Activated CD4-positive, alpha-beta memory T cell treated with anti-CD3 and anti-CD28 coated beads, Interleukin-2, amount 10 ng/mL, durations not matched to agents 7 days and 5 days (primary cell): ENCODE data around the gene NACAD. TPM values are rescaled to one million over a fixed set of nuclear protein-coding genes. Genes with fewer than 3 reads are reported as not detected.
A peak's percentile ranks its signal among the peaks of the same experiment; 100 is the strongest.

ENCODE experiments used
- CTCF ChIA-PET: fragments of 350-600 bp; sonication (Branson Sonifier 250); formaldehyde crosslinking; loops from one replicate; lab custom pipeline; 2021; ENCODE audit warnings: antibody characterized with exemption, inconsistent platforms; lab: Charles Lee
- POLR2A ChIA-PET: fragments of 350-600 bp; sonication (Branson Sonifier 250); formaldehyde crosslinking; loops from one replicate; lab custom pipeline; 2021; ENCODE audit warnings: antibody characterized with exemption; lab: Charles Lee
- DNase-seq: peaks from one replicate; pipeline ENCODE4 v3.0.0-alpha.2; 2020
- H3K27ac Mint-ChIP-seq: one replicate; pipeline ENCODE4 v1.8.0; 2021; ENCODE audit warnings: mild to moderate bottlenecking, mixed read lengths
- H3K27me3 Mint-ChIP-seq: one replicate; pipeline ENCODE4 v1.8.0; 2021; ENCODE audit warnings: mixed read lengths
- H3K36me3 Mint-ChIP-seq: one replicate; pipeline ENCODE4 v1.8.0; 2021; ENCODE audit warnings: low read depth, mixed read lengths
- H3K4me1 Mint-ChIP-seq: one replicate; pipeline ENCODE4 v1.8.0; 2021; ENCODE audit warnings: mixed read lengths
- H3K4me3 Mint-ChIP-seq: one replicate; pipeline ENCODE4 v1.8.0; 2021; ENCODE audit warnings: mild to moderate bottlenecking, mixed read lengths
- H3K9me3 Mint-ChIP-seq: one replicate; pipeline ENCODE4 v1.8.0; 2021; ENCODE audit warnings: mixed read lengths
- total RNA-seq, 2 experiments: library from RNA; stranded (reverse); gene quantifications; one replicate each; pipeline ENCODE4 v1.2.3, GENCODE V29; 2021

NACAD gene
- total RNA-seq, 2 experiments from 2014 or later = 0.60 TPM; not detected in 1

DNA sequence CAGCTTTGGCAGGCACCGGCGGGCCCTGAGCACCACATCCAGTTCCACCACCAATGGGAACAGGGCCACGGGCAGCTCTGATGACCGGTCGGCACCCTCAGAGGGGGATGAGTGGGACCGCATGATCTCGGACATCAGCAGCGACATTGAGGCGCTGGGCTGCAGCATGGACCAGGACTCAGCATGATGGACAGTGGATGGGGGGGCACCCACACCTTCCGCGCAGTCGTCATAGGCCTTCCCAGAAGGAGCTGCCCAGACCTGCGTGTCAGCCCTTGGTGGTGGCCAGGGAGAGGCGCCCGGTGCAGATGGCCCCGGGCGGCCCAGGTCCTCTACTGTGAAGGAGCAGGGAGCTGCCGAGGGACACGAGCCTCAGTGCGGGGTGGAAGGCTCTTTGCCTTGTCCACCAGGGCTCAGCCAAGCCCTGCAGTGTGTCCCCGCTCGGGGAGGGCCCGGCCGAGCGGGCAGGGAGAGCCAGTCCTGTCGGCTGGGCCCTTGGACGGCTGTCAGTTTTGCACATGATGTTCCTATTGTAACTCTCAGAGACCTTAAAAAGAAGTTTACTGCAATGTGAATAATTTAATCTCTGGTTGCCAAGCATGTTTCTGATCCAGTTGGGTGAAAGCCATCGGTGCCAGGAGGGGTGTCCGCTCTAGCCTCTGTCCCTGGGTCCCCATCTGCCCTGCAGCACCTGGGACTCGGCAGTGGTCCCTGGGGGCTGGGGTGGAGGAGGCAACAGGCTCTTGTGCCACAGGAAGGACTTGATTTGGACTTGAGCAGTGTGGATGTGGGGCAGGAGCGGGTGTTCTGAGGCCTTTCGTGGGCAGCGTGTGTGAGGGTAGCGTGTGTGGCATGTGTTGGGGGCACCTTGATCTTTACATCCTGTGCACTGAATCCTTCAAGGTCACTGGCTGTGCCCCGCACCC, 12.6 kb downstream of the NACAD start:
- Mint-ChIP-seq H3K4me1 (peaks cover 7% of the 10 kb centered on the region), H3K27me3 (no peaks in the 10 kb centered on the region), H3K36me3 (peaks cover 52% of the 10 kb centered on the region), H3K4me3 (no peak overlapping the region), H3K27ac (no peak overlapping the region), H3K9me3 (no peaks in the 10 kb centered on the region)
- no peak for DNase-seq
- CTCF ChIA-PET = no interaction called here
- POLR2A ChIA-PET = interaction anchor here (1.1 kb wide), 2 partner anchors 11 to 35 kb away, joined by 3 read pairs; no protein-coding TSS in a partner anchor

DNA sequence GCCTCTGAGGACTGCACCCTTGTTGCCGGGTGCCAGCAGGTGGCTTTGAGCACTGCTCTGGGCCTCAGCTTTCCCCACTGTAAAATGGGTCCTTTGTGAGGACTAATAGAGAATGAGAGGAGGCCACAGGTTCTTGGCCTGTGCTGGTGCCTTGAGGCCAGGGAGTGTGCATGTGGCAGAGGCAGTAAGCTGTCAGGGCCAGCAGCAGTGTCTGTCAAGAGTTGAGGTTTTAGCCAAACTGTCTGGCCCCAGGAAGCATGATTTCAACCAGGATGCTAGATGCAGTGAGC, 13.5 kb downstream of the NACAD start:
- Mint-ChIP-seq H3K27me3 (no peaks in the 10 kb centered on the region), H3K36me3 (peaks cover 55% of the 10 kb centered on the region), H3K4me1 (peaks cover 7% of the 10 kb centered on the region), H3K4me3 (no peak overlapping the region), H3K27ac (no peak overlapping the region), H3K9me3 (no peaks in the 10 kb centered on the region)
- DNase-seq = no peak
- CTCF ChIA-PET = no interaction called here
- POLR2A ChIA-PET = interaction anchor here (1.1 kb wide), 1 partner anchor 36 kb away, joined by 3 read pairs; no protein-coding TSS in a partner anchor

DNA sequence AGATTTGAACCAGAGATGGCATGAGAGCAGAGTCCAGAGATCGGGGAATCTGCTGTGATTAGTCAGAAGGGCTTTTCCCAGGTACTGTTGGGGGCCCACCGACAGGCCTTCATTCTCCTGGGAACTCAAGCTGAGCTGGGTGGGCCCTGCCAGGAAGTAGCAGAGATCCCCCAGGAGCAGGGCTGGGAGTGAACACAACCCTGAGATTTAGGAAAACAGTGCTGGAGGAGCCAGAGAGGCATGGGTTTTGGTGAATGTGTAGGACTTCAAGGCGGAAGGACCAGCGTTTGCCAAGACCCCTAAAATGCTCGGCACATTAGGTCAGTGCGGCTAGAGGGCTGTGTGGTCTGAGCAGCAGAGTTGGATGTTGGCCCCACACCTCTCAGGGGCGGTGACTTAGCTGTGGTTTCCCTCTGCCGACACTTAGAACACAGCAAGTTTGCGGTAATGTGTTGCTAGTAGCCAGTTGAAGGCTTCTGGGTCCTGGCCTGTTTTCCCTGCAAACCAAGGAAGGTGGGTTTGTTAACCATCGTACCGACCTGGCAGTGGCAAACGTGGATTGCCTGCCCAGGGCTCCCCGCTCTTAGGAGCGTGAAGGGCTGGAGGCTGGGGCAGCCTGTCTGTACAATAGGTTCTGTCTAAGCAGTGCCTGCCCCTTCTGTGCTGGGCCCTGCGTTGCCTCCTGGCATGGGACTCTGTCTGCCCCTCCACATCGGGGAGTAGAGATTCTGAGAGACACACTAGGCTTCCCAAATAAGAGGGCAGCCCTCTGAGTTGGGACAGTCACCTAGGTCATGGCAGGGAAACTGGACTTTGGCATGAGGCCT, 14.0 kb downstream of the NACAD start:
- no peak for DNase-seq
- ChIA-PET POLR2A (no interaction called here), CTCF (no interaction called here)
- Mint-ChIP-seq H3K4me1 (peaks cover 5% of the 10 kb centered on the region), H3K27ac (no peak overlapping the region), H3K27me3 (no peaks in the 10 kb centered on the region), H3K36me3 (peaks cover 60% of the 10 kb centered on the region), H3K9me3 (no peaks in the 10 kb centered on the region), H3K4me3 (no peak overlapping the region)

DNA sequence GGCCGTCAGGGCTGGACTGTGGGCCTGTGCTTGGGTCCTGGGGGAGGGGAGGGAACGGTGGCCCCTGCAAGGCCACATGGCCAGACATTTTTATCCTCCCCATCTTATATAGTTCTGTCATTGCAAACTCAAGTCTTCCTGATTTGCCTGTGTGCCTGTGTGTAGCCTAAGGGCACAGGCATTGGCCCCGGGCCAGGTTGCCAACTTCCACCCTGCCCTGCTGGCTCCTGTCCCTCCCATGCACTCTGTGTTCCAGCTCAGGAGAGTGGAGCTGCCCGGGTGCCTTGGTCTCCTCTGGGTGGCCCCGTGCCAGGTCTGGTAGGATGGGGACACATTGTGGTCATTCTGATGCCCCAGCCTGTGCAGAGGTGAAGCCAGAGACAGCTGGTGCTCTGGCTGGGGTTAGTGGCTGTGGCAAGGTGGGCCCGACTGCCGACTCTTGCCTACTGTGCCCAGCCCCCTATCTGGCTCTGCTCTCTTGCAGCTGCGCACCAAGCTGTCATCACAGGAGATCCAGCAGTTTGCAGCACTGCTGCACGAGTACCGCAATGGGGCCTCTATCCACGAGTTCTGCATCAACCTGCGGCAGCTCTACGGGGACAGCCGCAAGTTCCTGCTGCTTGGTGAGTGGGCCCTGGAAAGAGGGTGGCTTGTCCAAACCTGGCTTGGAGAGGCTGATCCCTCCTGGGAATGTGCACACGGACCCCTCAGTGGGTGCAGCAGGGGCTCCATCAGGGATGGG, 14.8 kb downstream of the NACAD start:
- peaks cover 66% of the 10 kb centered on the region for H3K36me3 Mint-ChIP-seq
- H3K4me1 Mint-ChIP-seq = peaks cover 4% of the 10 kb centered on the region
- H3K27me3 Mint-ChIP-seq = no peaks in the 10 kb centered on the region
- no peak overlapping the region for H3K4me3 Mint-ChIP-seq
- H3K27ac Mint-ChIP-seq = peak overlapping the region; percentile 5
- H3K9me3 Mint-ChIP-seq = no peaks in the 10 kb centered on the region
- no peak for DNase-seq
- CTCF ChIA-PET = no interaction called here
- POLR2A ChIA-PET = no interaction called here

DNA sequence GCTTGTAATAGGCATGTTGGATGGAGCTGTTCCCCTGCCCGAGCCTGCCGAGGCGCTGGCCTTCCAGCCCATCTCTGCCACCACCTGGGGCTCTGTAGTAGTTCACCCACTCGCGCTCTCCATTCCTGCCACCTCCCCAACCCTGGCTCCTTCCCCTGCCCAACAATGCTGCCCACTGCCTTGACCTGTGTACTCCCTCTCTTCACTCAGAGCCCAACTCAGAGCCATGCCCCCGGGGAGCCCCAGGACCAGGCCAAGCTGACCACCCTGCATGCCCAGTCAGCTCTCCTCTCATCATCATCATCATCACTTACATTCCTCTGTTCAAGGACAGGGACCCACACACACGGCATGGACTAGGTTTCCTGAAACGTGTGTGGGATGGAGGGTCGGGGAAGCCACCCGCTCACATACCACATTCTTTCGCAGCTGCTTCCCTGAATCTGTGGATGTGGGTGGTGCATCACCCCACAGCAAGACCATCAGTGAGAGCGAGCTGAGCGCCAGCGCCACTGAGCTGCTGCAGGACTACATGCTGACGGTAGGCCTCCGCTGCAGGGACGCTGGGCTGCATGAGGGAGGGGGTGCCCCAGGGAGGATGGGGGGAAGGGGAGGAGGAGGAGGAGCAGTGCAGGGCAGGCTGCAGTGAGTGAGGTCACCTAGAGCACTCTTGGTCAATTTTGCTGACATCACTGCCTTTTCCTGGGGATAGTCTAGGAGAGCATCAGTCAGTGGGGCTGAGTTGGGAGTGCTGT, 15.6 kb downstream of the NACAD start:
- Mint-ChIP-seq H3K27me3 (no peaks in the 10 kb centered on the region), H3K9me3 (no peaks in the 10 kb centered on the region), H3K36me3 (peaks cover 74% of the 10 kb centered on the region), H3K4me3 (no peak overlapping the region), H3K27ac (peak overlapping the region; percentile 11), H3K4me1 (peaks cover 12% of the 10 kb centered on the region)
- ChIA-PET POLR2A (interaction anchor here (0.6 kb wide), 1 partner anchor 72 kb away, joined by 3 read pairs; no protein-coding TSS in a partner anchor), CTCF (interaction anchor here (1.1 kb wide), 1 partner anchor 37 kb away, joined by 3 read pairs; no protein-coding TSS in a partner anchor)
- no peak for DNase-seq

DNA sequence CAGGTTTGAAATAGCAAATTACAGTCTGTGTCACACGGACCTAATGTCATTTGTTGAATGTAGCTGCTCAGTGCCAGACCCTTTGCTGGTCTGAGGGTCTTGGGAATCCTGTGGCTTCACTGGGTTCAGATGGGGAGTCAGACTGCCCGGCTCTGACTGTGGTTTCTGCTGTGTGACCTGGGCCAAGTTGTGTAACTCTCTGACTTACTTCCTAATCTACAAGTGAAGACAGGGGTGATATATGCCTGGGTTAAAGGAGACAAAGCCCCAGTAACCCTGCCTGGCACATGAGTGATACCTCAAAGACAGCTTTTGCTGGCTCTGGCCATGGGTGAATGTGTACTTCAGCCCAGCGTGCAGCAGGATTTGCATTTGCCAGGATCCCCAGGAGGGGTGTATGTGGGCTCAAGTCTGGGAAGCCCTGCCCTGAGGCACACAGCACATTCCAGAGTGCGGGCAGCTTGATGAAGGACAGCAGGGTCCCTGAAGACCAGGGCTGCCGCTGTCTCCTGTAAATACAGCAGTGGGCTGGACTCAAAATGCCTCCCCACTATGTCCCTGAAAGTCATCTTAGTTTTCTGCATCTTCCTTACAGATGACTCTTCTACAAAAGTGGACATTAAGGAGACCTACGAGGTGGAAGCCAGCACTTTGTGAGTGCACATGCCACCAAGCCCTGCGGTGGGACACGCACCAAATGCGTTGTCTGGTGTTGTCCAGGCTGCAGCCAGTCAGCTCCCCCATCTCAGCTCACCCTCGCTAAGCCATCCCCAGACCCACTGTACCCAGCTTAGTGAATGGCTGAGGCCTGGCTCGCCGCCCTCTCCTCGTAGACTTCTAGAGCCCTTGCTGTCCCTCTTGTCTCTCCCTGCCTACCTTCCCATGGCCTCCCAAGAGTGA, 16.4 kb downstream of the NACAD start:
- CTCF ChIA-PET = interaction anchor here (1.1 to 2.3 kb wide), 2 partner anchors 36 to 99 kb away, joined by 3 to 7 read pairs; no protein-coding TSS in a partner anchor
- DNase-seq = no peak
- POLR2A ChIA-PET = interaction anchor here (0.6 to 1.0 kb wide), 3 partner anchors 9 to 71 kb away, joined by 3 read pairs; no protein-coding TSS in a partner anchor
- no peaks in the 10 kb centered on the region for H3K9me3 Mint-ChIP-seq
- no peaks in the 10 kb centered on the region for H3K27me3 Mint-ChIP-seq
- peak overlapping the region; percentile 11 for H3K27ac Mint-ChIP-seq
- H3K4me3 Mint-ChIP-seq = no peak overlapping the region
- H3K36me3 Mint-ChIP-seq = peaks cover 77% of the 10 kb centered on the region
- peaks cover 20% of the 10 kb centered on the region for H3K4me1 Mint-ChIP-seq

DNA sequence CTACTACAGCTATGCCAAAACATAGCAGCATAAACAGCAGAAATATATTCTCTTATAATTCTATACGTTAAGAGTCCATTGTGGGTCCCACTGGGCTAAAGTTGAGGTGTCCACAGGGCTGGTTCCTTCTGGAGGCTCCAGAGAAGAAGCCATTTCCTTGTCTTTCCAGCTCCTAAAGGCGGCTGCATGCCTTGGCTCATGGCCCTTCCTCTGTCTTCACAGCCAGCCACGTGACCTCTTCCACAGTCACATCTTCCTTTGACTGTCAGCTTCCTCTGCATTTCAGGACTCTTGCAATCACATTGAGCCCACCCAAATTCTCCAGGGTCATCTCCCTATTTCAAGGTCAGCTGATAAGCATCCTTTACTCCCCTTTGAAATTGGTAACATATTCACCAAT, 17.2 kb downstream of the NACAD start:
- H3K9me3 Mint-ChIP-seq = no peaks in the 10 kb centered on the region
- H3K4me1 Mint-ChIP-seq = peaks cover 22% of the 10 kb centered on the region
- peaks cover 76% of the 10 kb centered on the region for H3K36me3 Mint-ChIP-seq
- CTCF ChIA-PET = interaction anchor here (2.3 kb wide), 1 partner anchor 98 kb away, joined by 7 read pairs; no protein-coding TSS in a partner anchor
- H3K4me3 Mint-ChIP-seq = no peak overlapping the region
- DNase-seq = no peak
- POLR2A ChIA-PET = interaction anchor here (0.6 to 1.4 kb wide), 3 partner anchors 10 to 32 kb away, joined by 3 read pairs; no protein-coding TSS in a partner anchor
- no peak overlapping the region for H3K27ac Mint-ChIP-seq
- no peaks in the 10 kb centered on the region for H3K27me3 Mint-ChIP-seq

DNA sequence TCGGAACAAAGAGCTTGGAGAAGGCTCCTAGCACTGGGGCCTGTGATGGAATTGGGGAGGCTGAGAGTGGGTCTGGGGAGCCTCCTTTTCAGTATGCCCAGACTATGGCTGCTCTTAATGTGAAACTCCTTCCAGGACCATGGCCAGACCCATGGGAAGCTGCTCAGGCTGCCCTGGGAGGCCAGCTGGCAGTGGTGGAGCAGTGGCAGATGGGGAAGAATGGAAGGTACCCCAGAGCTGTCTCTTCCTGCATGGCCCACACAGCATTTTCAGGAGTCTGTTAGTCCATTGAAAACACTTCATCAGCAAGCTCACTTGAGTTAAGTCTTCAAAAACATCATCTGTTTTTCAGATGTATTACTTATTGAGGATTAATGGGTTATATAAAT, 18.5 kb downstream of the NACAD start:
- Mint-ChIP-seq H3K27ac (no peak overlapping the region), H3K27me3 (no peaks in the 10 kb centered on the region), H3K9me3 (no peaks in the 10 kb centered on the region), H3K36me3 (peaks cover 79% of the 10 kb centered on the region), H3K4me3 (no peak overlapping the region), H3K4me1 (peaks cover 31% of the 10 kb centered on the region)
- DNase-seq = no peak
- ChIA-PET POLR2A (interaction anchor here (0.6 to 1.7 kb wide), 3 partner anchors 33 to 91 kb away, joined by 3 to 7 read pairs (median 3); partner anchors contain the start of gene MYO1G), CTCF (interaction anchor here (1.0 to 1.4 kb wide), 2 partner anchors 68 to 91 kb away, joined by 3 read pairs; no protein-coding TSS in a partner anchor)

DNA sequence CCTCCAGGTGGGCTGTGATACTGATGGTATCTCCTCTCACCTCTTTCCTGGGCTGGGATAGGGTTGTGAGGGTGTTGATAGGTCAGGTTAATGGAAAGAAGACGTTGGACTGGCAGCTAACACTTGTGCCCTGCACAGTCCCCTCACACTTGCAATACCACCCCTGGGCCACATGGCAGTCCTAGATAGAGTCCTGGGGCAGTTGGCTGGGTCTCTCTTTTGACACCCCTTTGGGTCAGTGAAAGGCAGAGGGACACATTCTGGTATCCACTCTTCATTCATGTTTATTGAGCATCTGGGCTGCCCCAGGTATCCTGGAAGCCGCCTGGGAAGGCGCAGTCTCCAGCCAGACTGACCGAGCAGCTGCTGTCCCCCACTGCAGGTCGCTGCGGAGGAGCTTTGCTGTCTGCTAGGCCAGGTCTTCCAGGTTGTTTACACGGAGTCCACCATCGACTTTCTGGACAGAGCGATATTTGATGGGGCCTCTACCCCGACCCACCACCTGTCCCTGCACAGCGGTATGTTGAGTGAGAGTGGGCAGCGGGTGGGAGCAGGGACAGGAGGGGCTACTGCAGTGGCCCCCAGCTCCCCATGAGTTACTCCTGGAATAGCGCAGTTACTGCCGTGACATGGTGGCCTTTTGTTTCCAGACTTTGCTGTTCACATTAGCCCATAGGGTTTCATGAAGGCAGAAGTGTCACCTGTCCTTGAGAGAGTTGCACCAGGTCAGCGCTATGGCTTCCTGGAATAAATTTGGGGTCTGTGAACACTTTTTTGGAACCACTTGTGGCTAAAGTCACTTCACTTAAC, 19.1 kb downstream of the NACAD start:
- no peaks in the 10 kb centered on the region for H3K27me3 Mint-ChIP-seq
- H3K4me1 Mint-ChIP-seq = peaks cover 30% of the 10 kb centered on the region
- ChIA-PET CTCF (interaction anchor here (0.7 to 1.4 kb wide), 4 partner anchors 15 to 90 kb away, joined by 3 to 4 read pairs (median 3); no protein-coding TSS in a partner anchor), POLR2A (interaction anchor here (0.6 to 1.7 kb wide), 5 partner anchors 17 to 96 kb away, joined by 3 to 7 read pairs (median 3); no protein-coding TSS in a partner anchor)
- H3K4me3 Mint-ChIP-seq = no peak overlapping the region
- no peak overlapping the region for H3K27ac Mint-ChIP-seq
- peaks cover 80% of the 10 kb centered on the region for H3K36me3 Mint-ChIP-seq
- no peak for DNase-seq
- no peaks in the 10 kb centered on the region for H3K9me3 Mint-ChIP-seq

DNA sequence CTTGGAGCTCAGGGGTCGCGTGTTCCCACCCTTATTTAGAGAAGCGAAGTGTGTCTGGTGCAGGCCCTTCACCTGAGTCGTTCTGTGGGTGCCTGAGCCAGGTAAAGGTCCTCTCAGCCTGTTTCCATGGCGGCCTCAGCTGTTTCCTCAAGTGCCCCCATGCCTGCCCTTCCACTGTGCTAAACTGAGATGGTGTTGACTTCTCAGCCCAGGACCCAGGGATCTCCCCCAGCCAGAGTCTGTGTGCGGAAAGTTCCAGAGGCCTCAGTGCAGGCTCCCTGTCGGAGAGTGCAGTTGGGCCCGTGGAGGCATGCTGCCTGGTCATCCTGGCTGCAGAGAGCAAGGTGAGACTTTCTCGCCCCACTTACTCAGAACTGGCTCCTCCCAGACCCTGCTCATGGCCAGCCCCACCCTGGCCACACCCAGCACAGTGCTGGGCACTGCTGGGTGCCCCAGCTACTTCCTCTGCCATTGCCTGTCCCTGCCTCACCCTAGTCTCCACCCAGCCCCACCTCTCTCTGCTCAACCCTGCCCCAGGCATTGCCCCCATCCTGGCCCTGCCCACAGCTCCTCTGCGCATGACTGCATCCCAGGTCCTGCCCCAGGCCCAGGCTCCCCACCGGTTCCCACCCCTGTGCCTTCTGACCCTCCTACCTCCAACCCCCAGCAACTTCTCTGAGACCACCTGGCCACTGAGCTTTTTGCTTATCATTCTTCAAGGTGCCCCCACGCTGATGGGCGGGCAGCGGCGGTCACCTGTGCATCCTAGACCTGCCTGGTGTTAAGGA, 20.3 kb downstream of the NACAD start:
- Mint-ChIP-seq H3K27ac (peak overlapping the region; percentile 47), H3K9me3 (no peaks in the 10 kb centered on the region), H3K4me3 (no peak overlapping the region), H3K36me3 (peaks cover 83% of the 10 kb centered on the region), H3K4me1 (peaks cover 32% of the 10 kb centered on the region), H3K27me3 (no peaks in the 10 kb centered on the region)
- DNase-seq = peak; percentile 16
- ChIA-PET CTCF (interaction anchor here (0.5 to 1.4 kb wide), 3 partner anchors 13 to 67 kb away, joined by 3 to 4 read pairs (median 3); no protein-coding TSS in a partner anchor), POLR2A (interaction anchor here (1.0 to 1.5 kb wide), 3 partner anchors 44 to 153 kb away, joined by 3 to 5 read pairs (median 3); no protein-coding TSS in a partner anchor)
